Measurements from ENCODE around the gene IL17REL. TPM values are rescaled to one million over a fixed set of nuclear protein-coding genes. Genes with fewer than 3 reads are reported as not detected.

IL17REL gene
- total and polyA plus RNA-seq, 2 of the 13 experiments (the other 11 are each of a cell fraction or from before 2014, with no cell fraction given) = not detected

DNA sequence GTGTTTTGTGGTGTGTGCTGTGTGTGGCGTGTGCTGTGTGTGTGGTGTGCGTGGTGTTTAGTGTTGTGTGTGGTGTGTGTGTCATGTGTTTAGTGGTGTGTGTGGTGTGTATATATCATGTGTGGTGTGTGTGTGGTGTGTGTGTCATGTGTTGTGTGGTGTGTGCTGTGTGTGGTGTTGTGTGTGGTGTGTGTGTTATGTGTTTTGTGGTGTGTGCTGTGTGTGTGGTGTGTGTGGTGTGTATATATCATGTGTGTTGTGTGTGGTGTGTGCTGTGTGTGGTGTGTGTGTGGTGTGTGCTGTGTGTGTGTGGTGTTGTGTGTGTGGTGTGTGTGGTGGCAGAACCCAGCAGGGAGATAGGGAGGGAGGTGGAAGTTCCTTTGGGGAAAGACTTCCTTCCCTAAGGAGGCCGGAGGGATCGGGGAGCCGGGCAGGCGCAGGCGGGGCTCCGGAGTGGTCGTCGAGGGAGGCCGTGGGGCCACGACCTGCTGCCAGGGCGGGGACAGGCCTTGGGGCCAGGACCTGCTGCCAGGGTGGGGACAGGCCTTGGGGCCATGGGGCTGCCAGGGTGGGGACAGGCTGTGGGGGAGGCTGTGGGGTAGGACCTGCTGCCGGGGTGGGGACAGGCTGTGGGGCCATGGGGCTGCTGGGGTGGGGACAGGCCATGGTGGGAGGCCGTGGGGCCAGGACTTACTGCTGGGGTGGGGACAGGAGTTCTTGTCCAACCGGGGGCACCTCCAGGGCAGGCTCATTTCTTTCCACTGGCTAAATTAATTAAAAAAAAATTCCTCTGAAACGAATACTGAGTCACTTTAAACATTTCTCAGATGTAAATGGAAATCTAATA is 36.8 kb downstream of the IL17REL start:
- Histone ChIP-seq H3K36me3 (replicated peaks in 1 of 2; ENCODE audit: control insufficient read depth in 1 of 2, insufficient read depth in 2 of 2, low read length in 2 of 2) (no peaks in the 10 kb centered on the region), H2AFZ (ENCODE audit: low read length) (no peak overlapping the region), H4K20me1 (ENCODE audit: insufficient read depth, low read length) (no peaks in the 10 kb centered on the region), H3K9me3 (ENCODE audit: low read length) (no peaks in the 10 kb centered on the region), H3K79me2 (ENCODE audit: insufficient read depth, low read length) (no peaks in the 10 kb centered on the region), H3K27me3 (ENCODE audit: control insufficient read depth in 1 of 2, insufficient read depth in 2 of 2, low read length in 2 of 2) (no peaks in the 10 kb centered on the region), H3K9ac (ENCODE audit: insufficient read depth, low read depth, low read length) (0 out of 2 replicates have a peak overlapping the region, but pooled peaks have one; percentile 17), H3K4me1 (ENCODE audit: insufficient read depth, low read length) (peaks cover 27% of the 10 kb centered on the region), H3K4me2 (ENCODE audit: low read depth, low read length) (0 out of 2 replicates have a peak overlapping the region, but pooled peaks have one; percentile 23), H3K4me3 (replicated peaks in 1 of 3; ENCODE audit: insufficient read depth in 1 of 3, low read depth in 2 of 3, low read length in 3 of 3) (peak overlapping the region in 1 of 3 experiments; percentile 19; a peak in 1 of 6 replicates), H3K27ac (ENCODE audit: extremely low read length, insufficient read depth, low read length) (no peak overlapping the region)
- POLR2A ChIA-PET = interaction anchor here (1.6 kb wide), 1 partner anchor 9 kb away, joined by 5 read pairs; no protein-coding TSS in a partner anchor
- CTCF ChIA-PET (ENCODE audit: low intra/inter-chr PET ratio, low total read pairs) = no interaction called here
- 11% methylated on average over 13 of the region's 17 CpGs for WGBS (ENCODE audit: low lambda C conversion rate)
- FAIRE-seq (no peak), DNase-seq (ENCODE audit: low spot score) (no peak), ATAC-seq (0 out of 3 replicates have a peak, but pooled peaks have one; percentile 5)
- BruUV-seq (replicated peaks) = no TSS peak
- in situ Hi-C loops (cut with HindIII; ENCODE audit: extremely low pct_ligation_motif_present, low pct_unique_long_range_greater_than_20kb) (no loop called here), intact Hi-C loops (cut with micrococcal nuclease; ENCODE audit: unreplicated experiment) (no loop called here)
- TF ChIP-seq, protein P1, sequence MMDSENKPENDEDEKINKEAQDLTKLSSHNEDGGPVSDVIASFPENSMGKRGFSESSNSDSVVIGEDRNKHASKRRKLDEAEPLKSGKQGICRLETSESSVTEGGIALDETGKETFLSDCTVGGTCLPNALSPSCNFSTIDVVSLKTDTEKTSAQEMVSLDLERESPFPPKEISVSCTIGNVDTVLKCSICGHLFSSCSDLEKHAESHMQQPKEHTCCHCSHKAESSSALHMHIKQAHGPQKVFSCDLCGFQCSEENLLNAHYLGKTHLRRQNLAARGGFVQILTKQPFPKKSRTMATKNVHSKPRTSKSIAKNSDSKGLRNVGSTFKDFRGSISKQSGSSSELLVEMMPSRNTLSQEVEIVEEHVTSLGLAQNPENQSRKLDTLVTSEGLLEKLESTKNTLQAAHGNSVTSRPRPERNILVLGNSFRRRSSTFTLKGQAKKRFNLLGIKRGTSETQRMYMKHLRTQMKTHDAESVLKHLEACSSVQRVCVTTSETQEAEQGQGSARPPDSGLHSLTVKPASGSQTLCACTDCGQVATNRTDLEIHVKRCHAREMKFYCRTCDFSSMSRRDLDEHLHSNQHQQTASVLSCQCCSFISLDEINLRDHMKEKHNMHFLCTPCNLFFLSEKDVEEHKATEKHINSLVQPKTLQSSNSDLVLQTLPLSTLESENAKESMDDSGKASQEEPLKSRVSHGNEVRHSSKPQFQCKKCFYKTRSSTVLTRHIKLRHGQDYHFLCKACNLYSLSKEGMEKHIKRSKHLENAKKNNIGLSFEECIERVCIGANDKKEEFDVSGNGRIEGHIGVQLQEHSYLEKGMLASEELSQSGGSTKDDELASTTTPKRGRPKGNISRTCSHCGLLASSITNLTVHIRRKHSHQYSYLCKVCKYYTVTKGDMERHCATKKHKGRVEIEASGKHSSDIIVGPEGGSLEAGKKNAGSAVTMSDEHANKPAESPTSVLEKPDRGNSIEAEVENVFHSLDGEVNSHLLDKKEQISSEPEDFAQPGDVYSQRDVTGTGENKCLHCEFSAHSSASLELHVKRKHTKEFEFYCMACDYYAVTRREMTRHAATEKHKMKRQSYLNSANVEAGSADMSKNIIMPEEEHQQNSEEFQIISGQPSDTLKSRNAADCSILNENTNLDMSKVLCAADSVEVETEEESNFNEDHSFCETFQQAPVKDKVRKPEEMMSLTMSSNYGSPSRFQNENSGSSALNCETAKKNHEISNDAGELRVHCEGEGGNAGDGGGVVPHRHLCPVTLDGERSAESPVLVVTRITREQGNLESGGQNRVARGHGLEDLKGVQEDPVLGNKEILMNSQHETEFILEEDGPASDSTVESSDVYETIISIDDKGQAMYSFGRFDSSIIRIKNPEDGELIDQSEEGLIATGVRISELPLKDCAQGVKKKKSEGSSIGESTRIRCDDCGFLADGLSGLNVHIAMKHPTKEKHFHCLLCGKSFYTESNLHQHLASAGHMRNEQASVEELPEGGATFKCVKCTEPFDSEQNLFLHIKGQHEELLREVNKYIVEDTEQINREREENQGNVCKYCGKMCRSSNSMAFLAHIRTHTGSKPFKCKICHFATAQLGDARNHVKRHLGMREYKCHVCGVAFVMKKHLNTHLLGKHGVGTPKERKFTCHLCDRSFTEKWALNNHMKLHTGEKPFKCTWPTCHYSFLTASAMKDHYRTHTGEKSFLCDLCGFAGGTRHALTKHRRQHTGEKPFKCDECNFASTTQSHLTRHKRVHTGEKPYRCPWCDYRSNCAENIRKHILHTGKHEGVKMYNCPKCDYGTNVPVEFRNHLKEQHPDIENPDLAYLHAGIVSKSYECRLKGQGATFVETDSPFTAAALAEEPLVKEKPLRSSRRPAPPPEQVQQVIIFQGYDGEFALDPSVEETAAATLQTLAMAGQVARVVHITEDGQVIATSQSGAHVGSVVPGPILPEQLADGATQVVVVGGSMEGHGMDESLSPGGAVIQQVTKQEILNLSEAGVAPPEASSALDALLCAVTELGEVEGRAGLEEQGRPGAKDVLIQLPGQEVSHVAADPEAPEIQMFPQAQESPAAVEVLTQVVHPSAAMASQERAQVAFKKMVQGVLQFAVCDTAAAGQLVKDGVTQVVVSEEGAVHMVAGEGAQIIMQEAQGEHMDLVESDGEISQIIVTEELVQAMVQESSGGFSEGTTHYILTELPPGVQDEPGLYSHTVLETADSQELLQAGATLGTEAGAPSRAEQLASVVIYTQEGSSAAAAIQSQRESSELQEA (CRISPR knock-in tag; IDR thresholded peaks at IDR 0.05; ENCODE audit: not compliant biosample characterization) = no peak
- TF ChIP-seq, protein P2, sequence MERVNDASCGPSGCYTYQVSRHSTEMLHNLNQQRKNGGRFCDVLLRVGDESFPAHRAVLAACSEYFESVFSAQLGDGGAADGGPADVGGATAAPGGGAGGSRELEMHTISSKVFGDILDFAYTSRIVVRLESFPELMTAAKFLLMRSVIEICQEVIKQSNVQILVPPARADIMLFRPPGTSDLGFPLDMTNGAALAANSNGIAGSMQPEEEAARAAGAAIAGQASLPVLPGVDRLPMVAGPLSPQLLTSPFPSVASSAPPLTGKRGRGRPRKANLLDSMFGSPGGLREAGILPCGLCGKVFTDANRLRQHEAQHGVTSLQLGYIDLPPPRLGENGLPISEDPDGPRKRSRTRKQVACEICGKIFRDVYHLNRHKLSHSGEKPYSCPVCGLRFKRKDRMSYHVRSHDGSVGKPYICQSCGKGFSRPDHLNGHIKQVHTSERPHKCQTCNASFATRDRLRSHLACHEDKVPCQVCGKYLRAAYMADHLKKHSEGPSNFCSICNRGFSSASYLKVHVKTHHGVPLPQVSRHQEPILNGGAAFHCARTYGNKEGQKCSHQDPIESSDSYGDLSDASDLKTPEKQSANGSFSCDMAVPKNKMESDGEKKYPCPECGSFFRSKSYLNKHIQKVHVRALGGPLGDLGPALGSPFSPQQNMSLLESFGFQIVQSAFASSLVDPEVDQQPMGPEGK (CRISPR knock-in tag; IDR thresholded peaks at IDR 0.05) = 0 out of 2 replicates have a peak, but pooled peaks have one; percentile 11
- TF ChIP-seq SOX13 (IDR thresholded peaks at IDR 0.05) (no peak), SOX13 (CRISPR knock-in tag; conservative IDR thresholded peaks at IDR 0.05 in 1 of 2, IDR thresholded peaks at IDR 0.05 in 1 of 2) (no peak), ZNF577 (CRISPR knock-in tag; IDR thresholded peaks at IDR 0.05; ENCODE audit: borderline replicate concordance, low read depth) (no peak), ZNF772 (CRISPR knock-in tag; IDR thresholded peaks at IDR 0.05) (no peak)
- TF ChIP-seq, protein P3, sequence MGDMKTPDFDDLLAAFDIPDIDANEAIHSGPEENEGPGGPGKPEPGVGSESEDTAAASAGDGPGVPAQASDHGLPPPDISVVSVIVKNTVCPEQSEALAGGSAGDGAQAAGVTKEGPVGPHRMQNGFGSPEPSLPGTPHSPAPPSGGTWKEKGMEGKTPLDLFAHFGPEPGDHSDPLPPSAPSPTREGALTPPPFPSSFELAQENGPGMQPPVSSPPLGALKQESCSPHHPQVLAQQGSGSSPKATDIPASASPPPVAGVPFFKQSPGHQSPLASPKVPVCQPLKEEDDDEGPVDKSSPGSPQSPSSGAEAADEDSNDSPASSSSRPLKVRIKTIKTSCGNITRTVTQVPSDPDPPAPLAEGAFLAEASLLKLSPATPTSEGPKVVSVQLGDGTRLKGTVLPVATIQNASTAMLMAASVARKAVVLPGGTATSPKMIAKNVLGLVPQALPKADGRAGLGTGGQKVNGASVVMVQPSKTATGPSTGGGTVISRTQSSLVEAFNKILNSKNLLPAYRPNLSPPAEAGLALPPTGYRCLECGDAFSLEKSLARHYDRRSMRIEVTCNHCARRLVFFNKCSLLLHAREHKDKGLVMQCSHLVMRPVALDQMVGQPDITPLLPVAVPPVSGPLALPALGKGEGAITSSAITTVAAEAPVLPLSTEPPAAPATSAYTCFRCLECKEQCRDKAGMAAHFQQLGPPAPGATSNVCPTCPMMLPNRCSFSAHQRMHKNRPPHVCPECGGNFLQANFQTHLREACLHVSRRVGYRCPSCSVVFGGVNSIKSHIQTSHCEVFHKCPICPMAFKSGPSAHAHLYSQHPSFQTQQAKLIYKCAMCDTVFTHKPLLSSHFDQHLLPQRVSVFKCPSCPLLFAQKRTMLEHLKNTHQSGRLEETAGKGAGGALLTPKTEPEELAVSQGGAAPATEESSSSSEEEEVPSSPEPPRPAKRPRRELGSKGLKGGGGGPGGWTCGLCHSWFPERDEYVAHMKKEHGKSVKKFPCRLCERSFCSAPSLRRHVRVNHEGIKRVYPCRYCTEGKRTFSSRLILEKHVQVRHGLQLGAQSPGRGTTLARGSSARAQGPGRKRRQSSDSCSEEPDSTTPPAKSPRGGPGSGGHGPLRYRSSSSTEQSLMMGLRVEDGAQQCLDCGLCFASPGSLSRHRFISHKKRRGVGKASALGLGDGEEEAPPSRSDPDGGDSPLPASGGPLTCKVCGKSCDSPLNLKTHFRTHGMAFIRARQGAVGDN (CRISPR knock-in tag; IDR thresholded peaks at IDR 0.05) = peak; percentile 24; the same call in 1 of the 2 replicates

Data from HepG2 (cell line).